GM19455 (cell line): ENCODE data around the gene SSTR1.

Source experiments
- ATAC-seq: cut with Tn5 transposase; IDR thresholded peaks from one replicate; pipeline ENCODE4 v1.9.1; 2021; ENCODE audit not compliant: unreplicated experiment

SSTR1 gene

GRCh38 chr14:38202444-38203191, 5.1 kb upstream of the SSTR1 start:
- no peak for ATAC-seq

- no peak for ATAC-seq
These were observed 3.6 kb upstream of the SSTR1 start for GRCh38 chr14:38203929-38204718.

- no peak for ATAC-seq
These were observed 3.0 kb upstream of the SSTR1 start for GRCh38 chr14:38204719-38205115.

GRCh38 chr14:38205119-38205813, 2.4 kb upstream of the SSTR1 start:
- ATAC-seq = no peak

- no peak for ATAC-seq
These were observed 1.6 kb upstream of the SSTR1 start for GRCh38 chr14:38205949-38206665.

- ATAC-seq = no peak
These were observed 871 bp upstream of the SSTR1 start for GRCh38 chr14:38206689-38207376.

- no peak for ATAC-seq
These were observed 348 bp upstream of the SSTR1 start for GRCh38 chr14:38207377-38207735.

GRCh38 chr14:38208618-38209562, 1.2 kb downstream of the SSTR1 start:
- ATAC-seq = no peak

- ATAC-seq = no peak
These were observed 2.2 kb downstream of the SSTR1 start for GRCh38 chr14:38209572-38210557.

GRCh38 chr14:38210587-38211216, 3.0 kb downstream of the SSTR1 start:
- no peak for ATAC-seq

- no peak for ATAC-seq
These were observed 3.6 kb downstream of the SSTR1 start for GRCh38 chr14:38211255-38211735.

GRCh38 chr14:38212111-38212510, 4.4 kb downstream of the SSTR1 start:
- no peak for ATAC-seq

- no peak for ATAC-seq
These were observed 5.3 kb downstream of the SSTR1 start for GRCh38 chr14:38213001-38213400.

- no peak for ATAC-seq
These were observed 9.8 kb downstream of the SSTR1 start for GRCh38 chr14:38217553-38217952.

GRCh38 chr14:38221077-38221476, 13.4 kb downstream of the SSTR1 start:
- no peak for ATAC-seq

- ATAC-seq = no peak
These were observed 16.6 kb downstream of the SSTR1 start for GRCh38 chr14:38224338-38224737.

GRCh38 chr14:38225946-38226345, 18.2 kb downstream of the SSTR1 start:
- no peak for ATAC-seq

- no peak for ATAC-seq
These were observed 18.7 kb downstream of the SSTR1 start for GRCh38 chr14:38226366-38226765.
